Putamen (tissue), 1 donor: ENCODE data around the gene MNDA.
"Not testable (repeated sequence)": the region's sequence is repeated elsewhere in the genome, so short reads cannot be mapped to it uniquely, and the experiment has no call there.

Experiments used
- DNase-seq: peaks from one replicate; pipeline ENCODE4 v3.0.0-alpha.2; 2016; ENCODE audit warnings: low spot score

The MNDA gene

DNA sequence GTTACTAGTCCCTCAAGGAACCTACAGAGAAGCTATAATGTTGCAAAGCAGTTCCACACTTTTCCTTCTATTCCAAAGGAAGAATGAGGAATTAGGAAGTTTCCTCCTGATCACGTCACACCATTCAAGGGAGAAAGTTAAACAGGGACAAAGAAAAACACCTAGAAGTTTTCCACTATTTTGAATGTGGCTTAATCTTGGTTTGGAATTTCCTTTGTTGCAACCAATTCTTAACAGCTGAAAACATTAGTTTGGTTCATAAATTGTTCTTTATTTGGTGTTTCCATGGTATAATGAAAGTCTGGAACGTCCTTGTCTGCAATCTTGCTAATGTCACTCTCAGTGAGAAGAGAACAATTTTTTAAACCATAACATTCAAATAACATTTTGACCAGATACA, 8.4 kb downstream of the MNDA start:
- DNase-seq, result no peak

DNA sequence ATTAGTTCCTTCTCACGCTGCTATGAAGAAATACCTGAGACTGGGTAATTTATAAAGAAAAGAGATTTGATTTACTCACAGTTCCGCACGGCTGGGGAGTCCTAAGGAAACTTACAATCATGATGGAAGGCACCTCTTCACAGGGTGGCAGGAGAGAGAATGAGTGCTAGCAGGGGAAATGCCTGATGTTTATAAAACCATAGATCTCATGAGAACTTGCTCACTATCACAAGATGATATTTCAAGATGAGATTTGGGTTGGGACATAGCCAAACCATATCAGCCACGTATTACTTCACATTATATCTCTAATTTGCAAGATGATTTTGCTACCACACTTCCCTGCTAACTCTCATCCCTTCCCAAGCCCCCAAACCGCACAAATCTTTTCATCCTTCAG, 9.1 kb downstream of the MNDA start:
- no peak for DNase-seq

DNA sequence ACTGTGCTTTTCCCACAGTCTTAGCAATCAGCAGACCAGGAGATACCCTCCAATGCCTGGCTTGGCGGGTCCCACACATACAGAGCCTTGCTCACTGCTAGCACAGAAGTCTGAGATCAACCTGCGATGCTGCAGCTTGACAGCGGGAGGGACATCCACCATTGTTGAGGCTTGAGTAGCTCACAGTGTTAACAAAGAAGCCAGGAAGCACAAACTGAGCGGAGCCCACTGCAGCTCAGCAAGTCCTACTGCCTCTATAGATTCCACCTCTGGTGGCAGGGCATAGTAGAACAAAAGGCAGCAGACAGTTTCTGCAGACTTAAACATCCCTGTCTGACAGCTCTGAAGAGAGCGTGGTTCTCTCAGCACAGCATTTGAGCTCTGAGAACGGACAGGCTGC, 33.4 kb downstream of the MNDA start:
- DNase-seq, result no peak

DNA sequence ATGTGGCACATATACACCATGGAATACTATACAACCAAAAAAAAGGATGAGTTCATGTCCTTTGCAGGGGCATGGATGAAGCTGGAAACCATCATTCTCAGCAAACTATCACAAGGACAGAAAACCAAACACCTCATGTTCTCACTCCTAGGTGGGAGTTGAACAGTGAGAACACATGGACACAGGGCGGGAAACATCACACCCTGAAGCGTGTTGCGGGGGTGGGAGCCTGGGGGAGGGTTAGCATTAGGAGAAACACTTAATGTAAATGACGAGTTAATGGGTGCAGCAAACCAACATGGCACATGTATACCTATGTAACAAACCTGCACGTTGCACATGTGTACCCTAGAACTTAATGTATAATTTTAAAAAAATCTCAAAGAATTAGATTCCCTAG, 39.3 kb downstream of the MNDA start:
- DNase-seq, result not testable (repeated sequence)

DNA sequence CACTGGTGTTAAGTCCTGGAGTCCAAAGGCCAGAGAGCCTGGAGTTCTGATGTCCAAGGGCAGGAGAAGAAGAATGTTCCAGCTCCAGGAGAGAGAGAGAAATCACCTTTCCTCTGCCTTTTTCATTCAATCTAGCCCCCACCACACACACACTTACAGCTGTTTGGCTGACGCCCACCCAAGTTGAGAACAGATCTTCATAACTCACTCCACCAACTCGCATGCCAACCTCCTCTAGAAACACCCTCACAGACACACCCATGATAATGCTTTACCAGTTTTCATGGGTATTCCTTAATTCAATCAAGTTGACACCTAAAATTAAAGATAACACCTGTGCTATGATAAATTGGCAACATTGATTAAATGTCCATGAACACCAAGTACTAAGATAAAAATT, 42.0 kb downstream of the MNDA start:
- no peak for DNase-seq

DNA sequence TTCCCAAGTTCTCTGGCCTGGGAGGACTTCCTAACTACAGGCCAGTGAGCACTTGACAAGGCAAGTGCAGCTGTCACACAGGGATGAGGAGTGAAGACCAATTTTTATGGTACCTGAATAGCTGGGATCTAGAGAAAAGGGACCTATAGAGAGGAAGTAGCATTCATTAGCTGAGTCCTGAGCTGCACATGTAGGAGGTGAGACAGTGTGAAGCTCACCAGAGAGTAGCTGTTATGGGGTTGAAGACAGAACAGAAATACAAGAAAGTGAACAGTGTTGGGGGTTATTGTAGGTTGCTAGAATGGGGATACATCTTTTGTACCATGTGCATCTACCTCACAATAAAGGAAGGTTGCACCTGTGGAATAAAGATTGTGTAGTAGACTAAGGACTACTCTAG, 62.5 kb downstream of the MNDA start:
- DNase-seq, result no peak

DNA sequence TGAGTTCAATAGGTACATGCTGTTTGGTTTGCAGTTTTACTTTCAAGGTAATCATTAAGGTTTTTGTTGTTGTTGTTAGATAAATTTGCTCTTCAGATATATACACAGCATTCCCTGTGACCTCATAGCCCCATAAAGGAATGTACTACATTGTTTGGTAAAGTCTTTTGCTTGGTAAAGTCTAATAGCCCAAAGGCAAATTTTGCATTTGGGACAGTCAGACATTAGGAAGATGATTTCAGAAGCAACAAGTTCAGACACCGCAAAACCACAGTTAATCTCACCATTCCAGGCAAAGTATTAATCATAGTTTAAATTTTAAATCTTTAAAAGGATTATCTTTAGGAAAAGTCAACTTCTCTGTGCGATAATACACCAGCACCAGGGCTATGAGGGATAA, 67.6 kb downstream of the MNDA start:
- no peak for DNase-seq
